ENCODE data around the gene LEMD2. TPM values are rescaled to one million over a fixed set of nuclear protein-coding genes. Genes with fewer than 3 reads are reported as not detected.

Gene LEMD2
- total RNA-seq, 1 experiment from 2014 or later: 43.9 TPM

DNA sequence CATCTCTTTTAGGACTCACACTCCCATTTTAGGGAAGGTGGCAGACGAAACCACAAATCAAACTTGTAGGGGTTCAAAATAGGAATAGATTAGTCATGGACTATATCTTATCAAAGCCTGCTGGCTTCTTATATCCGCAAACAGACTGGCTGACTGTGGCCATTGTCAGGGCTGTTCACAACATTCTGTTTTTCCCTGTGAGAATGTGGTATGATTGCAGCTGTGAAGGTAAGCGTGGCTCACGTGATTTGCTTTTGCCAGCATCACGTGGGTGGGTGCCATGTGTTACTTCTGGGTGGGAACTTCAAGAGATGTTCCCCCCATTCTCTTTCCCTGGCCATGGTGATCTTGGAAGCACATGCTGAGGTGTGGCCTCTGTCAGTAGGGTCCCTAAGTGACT lies 48.1 kb downstream of the LEMD2 start:
- no peaks in the 10 kb centered on the region for H3K9me3 ChIP-seq (ENCODE audit: control insufficient read depth in 1 of 2, insufficient read depth in 1 of 2, low read depth in 1 of 2, low read length in 2 of 2)
- DNase-seq (ENCODE audit: low read depth, low spot score): no peak
- no peak overlapping the region for H3K4me2 ChIP-seq (ENCODE audit: low read length)
- H3K27ac ChIP-seq (ENCODE audit: low read depth, low read length): no peak overlapping the region
- H3K9ac ChIP-seq (ENCODE audit: low read length): no peak overlapping the region
- no peaks in the 10 kb centered on the region for H3K9me2 ChIP-seq (ENCODE audit: insufficient read depth)
- no TSS peak for BruUV-seq (replicated peaks)
- no peaks in the 10 kb centered on the region for H4K20me1 ChIP-seq (ENCODE audit: insufficient read depth)
- no peak overlapping the region for H2AFZ ChIP-seq (ENCODE audit: low read depth, low read length, poor library complexity, severe bottlenecking)
- no peaks in the 10 kb centered on the region for H3K36me3 ChIP-seq (ENCODE audit: control insufficient read depth in 1 of 2, insufficient read depth in 2 of 2, low read length in 2 of 2)
- TF ChIP-seq YY1 (IDR thresholded peaks at IDR 0.05; ENCODE audit: extremely low read depth, insufficient replicate concordance, low read depth, low read length): no peak
- TF ChIP-seq, protein P1, sequence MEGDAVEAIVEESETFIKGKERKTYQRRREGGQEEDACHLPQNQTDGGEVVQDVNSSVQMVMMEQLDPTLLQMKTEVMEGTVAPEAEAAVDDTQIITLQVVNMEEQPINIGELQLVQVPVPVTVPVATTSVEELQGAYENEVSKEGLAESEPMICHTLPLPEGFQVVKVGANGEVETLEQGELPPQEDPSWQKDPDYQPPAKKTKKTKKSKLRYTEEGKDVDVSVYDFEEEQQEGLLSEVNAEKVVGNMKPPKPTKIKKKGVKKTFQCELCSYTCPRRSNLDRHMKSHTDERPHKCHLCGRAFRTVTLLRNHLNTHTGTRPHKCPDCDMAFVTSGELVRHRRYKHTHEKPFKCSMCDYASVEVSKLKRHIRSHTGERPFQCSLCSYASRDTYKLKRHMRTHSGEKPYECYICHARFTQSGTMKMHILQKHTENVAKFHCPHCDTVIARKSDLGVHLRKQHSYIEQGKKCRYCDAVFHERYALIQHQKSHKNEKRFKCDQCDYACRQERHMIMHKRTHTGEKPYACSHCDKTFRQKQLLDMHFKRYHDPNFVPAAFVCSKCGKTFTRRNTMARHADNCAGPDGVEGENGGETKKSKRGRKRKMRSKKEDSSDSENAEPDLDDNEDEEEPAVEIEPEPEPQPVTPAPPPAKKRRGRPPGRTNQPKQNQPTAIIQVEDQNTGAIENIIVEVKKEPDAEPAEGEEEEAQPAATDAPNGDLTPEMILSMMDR (IDR thresholded peaks at IDR 0.05 in 2 of 3, conservative IDR thresholded peaks at IDR 0.05 in 1 of 3; ENCODE audit: borderline replicate concordance in 1 of 3, insufficient read depth in 1 of 3, low read depth in 2 of 3, low read length in 2 of 3): no peak
- TF ChIP-seq POLR2A (IDR thresholded peaks at IDR 0.05; ENCODE audit: borderline replicate concordance, extremely low read depth, insufficient read depth, insufficient read length): no peak
- TF ChIP-seq TCF7L2 (IDR thresholded peaks at IDR 0.05; ENCODE audit: borderline replicate concordance, extremely low read depth, insufficient read depth, insufficient read length): no peak
- TF ChIP-seq, protein P2, sequence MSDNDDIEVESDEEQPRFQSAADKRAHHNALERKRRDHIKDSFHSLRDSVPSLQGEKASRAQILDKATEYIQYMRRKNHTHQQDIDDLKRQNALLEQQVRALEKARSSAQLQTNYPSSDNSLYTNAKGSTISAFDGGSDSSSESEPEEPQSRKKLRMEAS (IDR thresholded peaks at IDR 0.05): no peak
- TF ChIP-seq CBX3 (IDR thresholded peaks at IDR 0.05; ENCODE audit: low read depth): no peak
- TF ChIP-seq ELF1 (IDR thresholded peaks at IDR 0.05; ENCODE audit: borderline replicate concordance, low read depth): no peak
- no peak for TF ChIP-seq ZFX (IDR thresholded peaks at IDR 0.05)
- TF ChIP-seq EGR1 (IDR thresholded peaks at IDR 0.05; ENCODE audit: low read depth): no peak
- TF ChIP-seq FOSL1 (IDR thresholded peaks at IDR 0.05; ENCODE audit: low read depth): no peak
- no peak for TF ChIP-seq SRF (IDR thresholded peaks at IDR 0.05; ENCODE audit: low read depth)
- TF ChIP-seq, protein P3, sequence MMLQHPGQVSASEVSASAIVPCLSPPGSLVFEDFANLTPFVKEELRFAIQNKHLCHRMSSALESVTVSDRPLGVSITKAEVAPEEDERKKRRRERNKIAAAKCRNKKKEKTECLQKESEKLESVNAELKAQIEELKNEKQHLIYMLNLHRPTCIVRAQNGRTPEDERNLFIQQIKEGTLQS (IDR thresholded peaks at IDR 0.05): no peak
- TF ChIP-seq EZH2 (IDR thresholded peaks at IDR 0.05): no peak
- TF ChIP-seq, protein P4, sequence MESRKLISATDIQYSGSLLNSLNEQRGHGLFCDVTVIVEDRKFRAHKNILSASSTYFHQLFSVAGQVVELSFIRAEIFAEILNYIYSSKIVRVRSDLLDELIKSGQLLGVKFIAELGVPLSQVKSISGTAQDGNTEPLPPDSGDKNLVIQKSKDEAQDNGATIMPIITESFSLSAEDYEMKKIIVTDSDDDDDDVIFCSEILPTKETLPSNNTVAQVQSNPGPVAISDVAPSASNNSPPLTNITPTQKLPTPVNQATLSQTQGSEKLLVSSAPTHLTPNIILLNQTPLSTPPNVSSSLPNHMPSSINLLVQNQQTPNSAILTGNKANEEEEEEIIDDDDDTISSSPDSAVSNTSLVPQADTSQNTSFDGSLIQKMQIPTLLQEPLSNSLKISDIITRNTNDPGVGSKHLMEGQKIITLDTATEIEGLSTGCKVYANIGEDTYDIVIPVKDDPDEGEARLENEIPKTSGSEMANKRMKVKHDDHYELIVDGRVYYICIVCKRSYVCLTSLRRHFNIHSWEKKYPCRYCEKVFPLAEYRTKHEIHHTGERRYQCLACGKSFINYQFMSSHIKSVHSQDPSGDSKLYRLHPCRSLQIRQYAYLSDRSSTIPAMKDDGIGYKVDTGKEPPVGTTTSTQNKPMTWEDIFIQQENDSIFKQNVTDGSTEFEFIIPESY (IDR thresholded peaks at IDR 0.05; ENCODE audit: extremely low read depth, insufficient replicate concordance, low read length): no peak
- H3K79me2 ChIP-seq (ENCODE audit: insufficient read depth, low read length): no peaks in the 10 kb centered on the region
- no peak for ATAC-seq
- POLR2A ChIA-PET: no interaction called here
- H3K4me1 ChIP-seq (ENCODE audit: control insufficient read depth in 1 of 2, insufficient read depth in 2 of 2, low read length in 2 of 2): peaks cover 2 to 9% of the 10 kb centered on the region in 2 experiments; a peak in 3 of 4 replicates
- RAD21 ChIA-PET (ENCODE audit: low non-redundant PET in 1 of 2, low total read pairs in 2 of 2, uncharacterized antibody in 2 of 2, unreplicated experiment in 2 of 2): interaction anchor here in 1 of 2 experiments (0.7 kb wide), 1 partner anchor 13 kb away, joined by 7 read pairs; no protein-coding TSS in a partner anchor
- peaks cover 6% of the 10 kb centered on the region; the same call in 1 of the 2 replicates for H3K27me3 ChIP-seq (ENCODE audit: insufficient read depth, low read length)
- CTCF ChIA-PET: no interaction called here
- no peak overlapping the region for H3K4me3 ChIP-seq (replicated peaks in 1 of 2; ENCODE audit: low read depth in 1 of 2, low read length in 2 of 2)
- intact Hi-C loops (cut with micrococcal nuclease): no loop called here
